ENCODE data around the gene BTRC.
"Not testable (repeated sequence)": the region's sequence is repeated elsewhere in the genome, so short reads cannot be mapped to it uniquely, and the experiment has no call there.

Gene BTRC

DNA sequence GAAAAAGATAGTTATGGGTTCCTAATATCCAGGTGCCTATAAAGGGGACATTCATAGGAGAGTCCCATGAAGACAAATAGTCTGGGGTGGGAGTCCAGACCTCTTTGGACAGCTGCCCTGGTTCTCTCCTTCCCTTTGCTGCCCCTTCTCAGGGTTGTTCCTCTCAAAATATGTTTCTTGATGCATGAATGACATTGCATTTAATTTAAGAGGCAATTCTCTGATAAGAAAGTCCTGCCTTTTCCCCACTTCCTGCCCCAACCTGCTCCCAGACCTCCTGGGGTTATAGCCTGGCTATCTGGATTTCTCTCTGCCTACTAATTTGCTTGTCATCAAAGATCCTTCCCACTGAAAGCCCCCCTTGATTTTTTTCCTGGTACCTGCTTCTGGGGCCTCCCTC, 12.5 kb upstream of the BTRC start:
- in situ Hi-C loops (cut with HindIII; ENCODE audit: low sequenced_read_pairs): no loop called here

DNA sequence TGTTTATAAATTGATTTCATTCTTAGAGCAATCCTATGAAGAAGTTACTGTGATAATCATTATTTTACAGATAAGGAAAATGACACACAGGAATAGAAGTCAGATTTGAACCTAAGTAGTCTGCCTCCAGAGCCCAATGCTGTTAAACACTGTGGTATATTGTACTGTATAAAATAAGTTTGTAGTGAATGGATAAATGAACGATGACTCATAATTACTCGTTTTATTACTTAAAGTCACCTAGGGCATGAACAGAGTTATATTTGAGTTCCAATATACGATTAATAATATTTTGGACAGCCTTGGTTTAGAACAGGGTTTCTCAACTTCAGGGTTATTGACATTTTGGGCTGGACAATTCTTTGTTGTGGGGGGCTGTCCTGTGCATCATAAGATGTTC, 7.8 kb upstream of the BTRC start:
- in situ Hi-C loops (cut with HindIII; ENCODE audit: low sequenced_read_pairs): no loop called here

DNA sequence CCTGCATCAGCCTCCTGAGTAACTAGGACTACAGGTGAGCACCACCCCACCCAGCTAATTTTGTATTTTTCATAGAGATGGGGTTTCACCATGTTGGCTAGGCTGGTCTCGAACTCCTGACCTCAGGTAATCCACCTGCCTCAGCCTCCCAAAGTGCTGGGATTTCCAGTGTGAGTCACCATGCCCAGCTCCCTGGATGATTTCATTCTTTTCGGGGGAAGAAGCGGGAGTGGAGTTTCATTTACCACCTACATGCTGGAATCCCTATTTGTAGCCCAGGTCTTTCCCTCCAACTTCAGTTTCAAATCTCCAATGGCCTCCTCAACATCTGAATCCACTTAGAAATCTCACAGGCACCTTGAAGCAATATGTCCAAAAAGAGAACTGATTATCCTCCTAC, 2.9 kb upstream of the BTRC start:
- in situ Hi-C loops (cut with HindIII; ENCODE audit: low sequenced_read_pairs): no loop called here

DNA sequence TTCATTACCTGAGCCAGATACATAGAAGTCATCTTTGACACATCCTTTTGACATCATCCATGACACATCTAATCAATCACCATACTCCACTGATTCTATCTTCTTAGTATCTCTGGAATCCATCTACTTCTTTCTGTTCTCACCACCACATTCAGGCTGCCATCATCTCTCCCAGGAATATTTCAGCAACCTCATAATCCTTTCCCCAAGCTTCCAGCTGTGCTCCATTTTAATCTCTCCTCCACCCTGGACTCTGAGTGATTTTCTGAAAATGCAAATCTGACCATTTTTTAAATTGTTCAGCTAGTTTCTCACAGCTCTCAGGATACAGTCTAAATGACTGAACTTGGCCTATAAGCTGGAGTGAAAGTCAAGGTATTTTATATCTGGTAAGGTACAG, 2.5 kb upstream of the BTRC start:
- in situ Hi-C loops (cut with HindIII; ENCODE audit: low sequenced_read_pairs): no loop called here

DNA sequence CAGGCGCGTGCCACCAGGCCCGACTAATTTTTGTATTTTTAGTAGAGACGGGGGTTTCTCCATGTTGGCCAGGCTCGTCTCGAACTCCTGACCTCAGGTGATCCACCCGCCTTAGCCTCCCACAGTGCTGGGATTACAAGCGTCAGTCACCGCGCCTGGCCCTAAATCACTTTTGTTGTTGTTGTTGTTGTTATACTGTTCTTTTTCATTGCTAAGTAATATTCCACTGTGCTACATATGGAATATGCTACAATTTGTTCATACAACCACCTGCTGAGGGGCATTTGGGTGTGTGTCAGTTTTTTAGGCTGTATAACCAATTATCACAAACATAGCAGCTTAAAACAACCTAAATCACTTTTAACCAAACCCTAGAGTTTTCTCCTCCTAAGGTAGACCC, 1.1 kb upstream of the BTRC start:
- in situ Hi-C loops (cut with HindIII; ENCODE audit: low sequenced_read_pairs): not testable (repeated sequence)

DNA sequence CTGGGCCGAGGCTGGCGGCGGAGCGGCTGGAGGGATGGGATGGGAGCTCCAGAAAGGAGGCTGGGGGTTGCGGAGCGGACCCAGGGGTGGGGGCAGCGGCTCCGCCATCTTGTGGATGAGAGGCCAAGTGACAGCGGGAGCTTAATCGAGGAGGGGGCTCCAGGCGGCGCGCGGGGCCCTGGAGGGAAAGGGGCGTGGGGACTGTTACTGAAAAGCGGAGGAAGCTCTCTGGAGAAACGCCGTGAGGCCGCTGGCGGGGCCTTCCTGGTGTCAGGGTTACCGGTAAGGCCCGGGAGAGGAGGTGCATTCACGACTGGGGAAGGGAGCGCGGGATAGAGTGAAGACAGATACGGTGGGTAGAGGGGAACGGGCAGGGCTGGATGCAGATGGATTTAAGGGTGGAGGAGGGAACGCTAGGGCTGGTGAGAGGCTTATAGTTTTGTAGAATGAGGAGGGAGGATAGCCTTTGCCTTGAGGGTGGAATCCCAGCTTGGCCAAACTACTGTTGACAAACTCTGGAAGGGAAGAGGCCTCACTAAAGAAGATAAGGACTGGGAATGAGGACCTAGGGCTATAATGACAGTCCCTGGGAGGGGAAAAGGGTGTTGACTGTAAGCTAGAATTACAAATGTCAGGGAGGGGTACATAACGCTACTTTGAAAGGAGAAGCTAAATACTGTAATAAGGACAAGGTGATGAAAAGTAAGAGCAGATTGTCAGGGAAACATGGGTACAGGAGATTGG, 535 bp downstream of the BTRC start:
- in situ Hi-C loops (cut with HindIII; ENCODE audit: low sequenced_read_pairs): no loop called here

DNA sequence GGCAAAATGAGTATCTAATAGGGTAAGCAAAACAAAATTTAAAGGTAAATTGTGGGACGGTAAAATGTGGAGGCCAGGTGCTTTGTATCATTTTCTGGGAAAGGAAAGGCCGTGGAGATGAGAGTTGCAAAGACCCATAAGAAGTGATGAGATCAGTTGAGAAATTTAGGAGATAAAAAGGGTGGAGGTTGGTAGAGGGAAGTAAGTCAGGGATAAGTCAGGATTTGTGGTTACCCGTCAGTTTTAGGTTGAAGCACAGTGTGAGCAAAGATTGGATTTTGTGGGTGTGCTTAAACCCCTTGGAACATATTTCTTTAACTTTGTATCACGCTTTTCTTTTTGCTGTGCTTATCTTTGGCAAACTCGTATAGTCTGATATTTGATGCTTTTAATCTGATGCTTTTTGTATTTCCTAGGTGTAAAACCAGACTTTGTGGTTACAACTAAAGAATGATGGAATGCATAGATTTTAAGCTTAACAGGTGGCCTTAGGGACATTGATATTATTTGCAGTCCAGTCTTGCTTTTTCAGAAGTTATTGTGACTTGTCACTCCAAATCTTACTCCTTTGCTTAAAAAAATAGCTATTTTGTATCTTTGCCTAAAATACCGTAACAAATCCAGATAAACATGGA, 1.2 kb downstream of the BTRC start:
- in situ Hi-C loops (cut with HindIII; ENCODE audit: low sequenced_read_pairs): no loop called here

DNA sequence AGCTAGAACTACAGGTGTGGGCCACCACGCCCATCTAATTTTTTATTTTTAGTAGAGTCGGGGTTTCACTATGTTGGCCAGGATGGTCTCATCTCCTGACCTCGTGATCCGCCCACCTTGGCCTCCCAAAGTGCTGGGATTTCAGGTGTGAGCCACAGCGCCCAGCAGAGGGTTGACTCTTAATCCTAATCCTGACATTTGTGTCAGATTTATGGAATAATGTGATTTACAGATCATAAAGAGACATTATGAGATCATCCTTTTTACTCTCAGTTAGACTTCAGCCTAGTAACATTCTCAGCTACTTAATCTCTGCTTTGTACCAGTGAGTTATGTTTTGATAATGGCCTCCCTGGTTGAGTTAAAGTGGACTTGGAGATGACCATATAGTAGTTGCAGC, 2.2 kb downstream of the BTRC start:
- in situ Hi-C loops (cut with HindIII; ENCODE audit: low sequenced_read_pairs): no loop called here

DNA sequence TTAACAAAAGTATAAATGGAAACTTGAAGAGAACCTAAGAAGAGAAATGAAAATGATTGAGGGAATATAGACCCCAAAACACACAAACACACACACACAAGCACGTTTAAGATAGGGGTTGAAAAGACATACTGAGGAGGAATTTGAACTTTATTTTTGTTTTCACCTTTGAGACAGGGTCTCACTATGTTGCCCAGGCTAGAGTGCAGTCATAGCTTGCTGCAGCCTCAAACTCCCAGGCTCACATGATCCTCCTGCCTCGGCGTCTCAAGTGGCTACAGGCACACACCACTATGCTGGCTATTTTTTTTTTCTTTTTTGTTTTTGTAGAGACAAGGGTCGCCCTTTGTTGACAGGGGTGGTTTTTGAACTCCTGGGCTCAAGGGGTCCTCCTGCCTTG, 4.0 kb downstream of the BTRC start:
- in situ Hi-C loops (cut with HindIII; ENCODE audit: low sequenced_read_pairs): no loop called here

DNA sequence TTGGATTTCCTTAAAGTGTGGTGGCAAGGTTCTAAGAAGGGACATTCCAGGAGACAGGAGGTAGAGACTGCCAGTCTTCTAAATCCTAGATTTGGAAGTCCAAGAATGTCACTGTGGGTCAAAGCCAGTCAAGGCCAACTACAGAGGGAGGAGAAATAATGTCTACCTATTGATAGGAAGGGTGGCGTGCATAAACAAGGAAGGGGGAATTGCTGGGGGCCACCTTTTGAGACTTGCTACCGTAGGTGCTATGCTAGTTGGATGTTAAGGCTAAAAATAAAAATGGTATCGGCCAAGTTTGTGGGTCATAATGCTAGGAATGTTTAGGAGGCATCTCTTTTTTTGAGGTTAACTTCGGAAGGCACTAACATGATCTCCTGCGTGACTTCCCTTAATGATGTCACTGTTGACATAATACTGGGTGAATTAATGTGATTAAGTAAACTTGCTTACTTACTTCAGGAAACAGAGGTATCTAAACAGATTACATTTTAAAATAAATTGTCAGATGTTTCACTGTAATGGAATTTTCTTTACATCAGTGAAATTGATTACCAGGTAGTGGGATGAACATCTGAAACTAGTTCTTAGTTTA, 4.8 kb downstream of the BTRC start:
- in situ Hi-C loops (cut with HindIII; ENCODE audit: low sequenced_read_pairs): no loop called here

DNA sequence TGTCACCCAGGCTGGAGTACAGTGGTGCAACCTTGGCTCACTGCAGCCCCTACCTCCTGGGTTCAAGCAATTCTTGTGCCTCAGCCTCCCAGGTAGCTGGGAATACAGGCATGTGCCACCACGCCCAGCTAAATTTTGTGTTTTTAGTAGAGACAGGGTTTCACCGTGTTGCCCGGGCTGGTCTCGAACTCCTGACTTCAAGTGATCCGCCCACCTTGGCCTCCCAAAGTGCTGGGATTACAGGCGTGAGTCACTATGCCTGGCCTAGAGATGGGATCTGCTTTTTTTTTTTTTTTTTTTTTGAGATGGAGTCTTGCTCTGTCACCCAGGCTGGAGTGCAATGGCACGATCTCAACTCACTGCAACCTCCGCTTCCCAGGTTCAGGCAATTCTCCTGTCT, 6.1 kb downstream of the BTRC start:
- in situ Hi-C loops (cut with HindIII; ENCODE audit: low sequenced_read_pairs): not testable (repeated sequence)

DNA sequence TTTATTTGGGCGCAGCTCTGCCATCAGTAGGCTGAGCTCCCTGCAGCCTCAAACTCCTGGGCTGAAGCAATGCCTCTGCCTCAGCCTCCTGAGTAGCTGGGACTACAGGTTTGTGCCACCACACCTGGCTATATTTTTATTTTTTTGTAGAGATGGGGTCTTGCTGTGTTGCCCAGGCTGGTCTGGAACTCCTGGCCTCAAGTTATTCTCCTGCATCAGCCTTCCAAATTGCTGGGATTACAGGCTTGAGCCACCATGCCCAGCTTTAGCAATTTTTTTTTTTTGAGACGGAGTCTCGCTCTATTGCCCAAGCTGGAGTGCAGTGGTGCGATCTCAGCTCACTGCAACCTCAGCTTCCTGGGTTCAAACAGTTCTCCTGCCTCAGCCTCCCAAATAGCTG, 6.9 kb downstream of the BTRC start:
- in situ Hi-C loops (cut with HindIII; ENCODE audit: low sequenced_read_pairs): not testable (repeated sequence)

DNA sequence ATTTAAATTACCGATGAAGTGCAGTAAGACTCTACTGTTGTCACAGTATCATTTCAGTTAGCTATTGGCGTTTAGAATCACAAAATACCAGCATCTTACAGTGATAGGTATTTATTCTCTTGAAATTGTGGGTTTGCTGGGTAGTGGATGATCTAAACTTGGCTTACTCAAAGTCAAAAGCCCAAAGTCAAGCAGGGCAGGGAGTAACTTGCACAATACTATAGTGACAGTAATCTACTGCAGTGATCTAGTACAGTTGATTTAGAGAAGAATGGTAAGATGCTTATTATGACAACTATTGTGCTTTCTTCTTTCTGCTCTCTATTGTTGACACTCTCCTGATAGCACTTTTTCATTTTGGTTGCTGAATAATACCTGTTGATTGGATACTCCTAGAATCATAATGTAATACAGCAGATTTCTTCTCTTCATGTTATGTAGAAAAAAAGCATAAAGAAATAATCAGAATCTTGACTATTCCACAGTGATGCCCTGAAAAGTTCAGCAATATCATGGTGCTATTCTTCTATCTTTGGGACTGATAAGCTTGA, 10.0 kb downstream of the BTRC start:
- in situ Hi-C loops (cut with HindIII; ENCODE audit: low sequenced_read_pairs): no loop called here

DNA sequence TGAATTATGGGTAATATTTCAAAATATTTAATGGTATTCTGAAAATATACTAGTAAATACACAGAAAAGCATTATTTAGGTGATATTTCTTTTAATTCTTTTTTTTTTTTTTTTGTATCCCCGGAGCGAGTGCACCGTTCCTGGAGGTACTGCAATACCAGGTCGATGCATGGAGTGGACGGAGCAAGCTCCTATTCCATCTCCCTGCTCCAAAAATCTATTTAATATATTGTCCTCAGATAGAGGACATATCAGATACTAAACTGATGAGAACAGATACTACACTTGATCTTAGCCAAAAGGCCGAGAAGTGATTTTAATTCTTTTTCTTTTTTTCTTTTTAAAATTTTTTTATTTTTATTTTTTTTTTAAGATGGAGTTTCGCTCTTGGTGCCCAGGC, 10.8 kb downstream of the BTRC start:
- in situ Hi-C loops (cut with HindIII; ENCODE audit: low sequenced_read_pairs): no loop called here

DNA sequence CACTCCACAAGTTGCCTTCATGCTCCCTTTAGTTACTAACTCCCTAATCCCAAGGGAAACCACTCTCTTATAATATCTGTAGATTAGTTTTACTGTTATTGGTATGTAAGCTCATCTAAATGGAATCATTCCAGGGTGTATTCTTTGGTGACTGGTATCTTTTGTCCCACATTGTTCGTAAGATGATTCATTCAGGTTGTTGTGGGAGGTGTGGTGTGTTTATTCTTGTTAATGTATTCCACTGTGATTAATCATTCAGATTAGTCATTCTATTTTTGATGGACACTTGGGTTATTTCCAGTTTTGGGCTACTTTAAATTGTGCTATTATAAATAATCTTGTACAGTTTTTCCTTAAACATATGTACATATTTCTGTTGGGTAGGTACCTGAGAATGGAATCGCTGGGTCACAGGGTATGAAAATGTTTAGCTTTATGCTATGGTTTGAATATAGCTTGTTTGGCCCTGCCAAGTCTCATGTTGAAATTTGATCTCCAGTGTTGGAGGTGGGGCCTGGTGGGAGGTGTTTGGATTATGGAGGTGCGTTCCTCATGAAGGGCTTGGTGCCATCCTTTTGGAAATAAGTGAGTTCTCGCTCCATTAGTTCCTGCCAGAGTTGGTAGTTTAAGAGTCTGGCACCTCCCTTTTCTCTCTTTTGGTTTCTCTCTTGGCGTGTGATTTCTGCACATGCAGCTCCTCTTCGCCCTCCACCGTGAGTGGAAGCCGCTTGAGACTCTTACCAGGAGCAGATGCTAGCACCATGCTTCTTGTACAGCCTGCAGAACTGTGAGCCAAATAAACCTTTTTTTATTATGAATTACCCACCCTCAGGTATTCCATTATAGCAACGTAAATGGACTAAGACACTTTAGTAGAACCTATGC, 13.8 kb downstream of the BTRC start:
- in situ Hi-C loops (cut with HindIII; ENCODE audit: low sequenced_read_pairs): no loop called here

DNA sequence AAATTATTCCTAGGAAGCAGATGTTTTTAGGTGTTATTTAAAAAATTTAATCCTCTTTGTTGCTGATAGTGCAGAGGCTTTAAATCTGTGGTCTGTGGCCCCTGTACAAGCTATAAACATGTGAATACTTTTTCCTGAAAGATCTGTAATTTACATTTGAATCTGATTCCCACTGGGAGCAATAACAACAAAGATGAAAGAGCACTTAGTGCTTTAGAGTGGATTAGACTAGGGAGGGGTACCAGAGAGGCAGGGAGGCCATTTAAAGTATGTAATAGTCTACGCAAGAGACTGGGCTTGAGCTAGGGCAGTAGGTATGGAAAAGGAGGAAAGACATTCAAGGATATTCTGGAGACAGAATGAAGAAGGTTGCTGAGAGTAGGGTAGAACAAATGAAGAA, 19.1 kb downstream of the BTRC start:
- in situ Hi-C loops (cut with HindIII; ENCODE audit: low sequenced_read_pairs): no loop called here

DNA sequence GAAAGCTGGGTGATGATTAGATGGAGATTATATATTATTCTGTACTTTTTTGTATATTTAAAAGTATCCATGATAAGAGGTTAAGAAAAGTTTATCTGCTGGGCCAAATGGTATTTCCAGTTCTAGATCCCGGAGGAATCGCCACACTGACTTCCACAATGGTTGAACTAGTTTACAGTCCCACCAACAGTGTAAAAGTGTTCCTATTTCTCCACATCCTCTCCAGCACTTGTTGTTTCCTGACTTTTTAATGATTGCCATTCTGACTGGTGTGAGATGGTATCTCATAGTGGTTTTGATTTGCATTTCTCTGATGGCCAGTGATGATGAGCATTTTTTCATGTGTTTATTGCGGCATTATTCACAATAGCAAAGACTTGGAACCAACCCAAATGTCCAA, 20.0 kb downstream of the BTRC start:
- in situ Hi-C loops (cut with HindIII; ENCODE audit: low sequenced_read_pairs): not testable (repeated sequence)

DNA sequence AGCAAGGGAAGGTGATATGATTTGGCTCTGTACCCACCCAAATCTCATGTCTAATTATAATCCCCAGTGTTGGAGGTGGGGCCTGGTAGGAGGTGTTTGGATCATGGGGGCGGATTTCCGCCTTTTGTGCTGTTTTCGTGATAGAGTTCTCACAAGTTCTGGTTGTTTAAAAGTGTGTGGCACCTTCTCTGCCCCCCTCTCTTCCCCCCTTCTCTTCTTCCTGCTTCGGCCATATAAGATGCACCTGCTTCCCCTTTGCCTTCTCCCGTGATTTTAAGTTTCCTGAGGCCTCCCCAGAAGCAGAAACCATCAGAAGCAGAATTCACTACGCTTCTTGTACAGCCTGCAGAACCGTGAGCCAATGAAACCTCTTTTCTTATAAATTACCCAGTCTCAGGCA, 21.1 kb downstream of the BTRC start:
- in situ Hi-C loops (cut with HindIII; ENCODE audit: low sequenced_read_pairs): no loop called here

DNA sequence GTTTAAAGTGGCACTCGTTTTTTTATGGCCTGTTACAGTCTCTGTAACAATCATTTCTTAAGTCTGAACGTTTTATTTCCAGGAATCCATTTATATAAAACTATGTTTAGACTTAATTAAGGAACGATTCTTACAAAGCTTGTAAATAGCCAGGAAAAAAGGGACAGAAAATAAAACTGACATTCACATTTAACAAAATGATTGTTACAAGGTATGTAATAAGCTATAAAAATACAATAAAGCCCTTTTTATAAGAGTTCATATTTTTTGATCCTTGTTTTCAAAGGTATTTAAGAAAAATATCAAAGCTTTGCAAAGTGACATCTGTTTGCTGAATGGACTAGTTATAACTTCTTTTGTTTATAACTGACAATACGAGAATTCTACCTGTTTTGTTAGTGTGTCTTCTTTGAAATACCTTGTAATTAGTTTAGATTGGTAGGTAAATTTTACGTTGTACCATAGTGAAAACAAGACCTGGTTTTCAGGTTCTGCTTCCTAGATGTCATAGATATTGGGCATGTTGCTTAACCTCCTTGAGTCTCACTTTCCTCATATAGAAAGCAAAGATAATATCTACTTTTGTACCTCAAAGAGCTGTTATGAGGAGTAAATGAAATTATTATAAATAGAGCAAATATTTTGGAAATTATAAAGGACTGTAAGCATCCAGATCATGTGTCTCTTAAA, 25.8 kb downstream of the BTRC start:
- in situ Hi-C loops (cut with HindIII; ENCODE audit: low sequenced_read_pairs): no loop called here

DNA sequence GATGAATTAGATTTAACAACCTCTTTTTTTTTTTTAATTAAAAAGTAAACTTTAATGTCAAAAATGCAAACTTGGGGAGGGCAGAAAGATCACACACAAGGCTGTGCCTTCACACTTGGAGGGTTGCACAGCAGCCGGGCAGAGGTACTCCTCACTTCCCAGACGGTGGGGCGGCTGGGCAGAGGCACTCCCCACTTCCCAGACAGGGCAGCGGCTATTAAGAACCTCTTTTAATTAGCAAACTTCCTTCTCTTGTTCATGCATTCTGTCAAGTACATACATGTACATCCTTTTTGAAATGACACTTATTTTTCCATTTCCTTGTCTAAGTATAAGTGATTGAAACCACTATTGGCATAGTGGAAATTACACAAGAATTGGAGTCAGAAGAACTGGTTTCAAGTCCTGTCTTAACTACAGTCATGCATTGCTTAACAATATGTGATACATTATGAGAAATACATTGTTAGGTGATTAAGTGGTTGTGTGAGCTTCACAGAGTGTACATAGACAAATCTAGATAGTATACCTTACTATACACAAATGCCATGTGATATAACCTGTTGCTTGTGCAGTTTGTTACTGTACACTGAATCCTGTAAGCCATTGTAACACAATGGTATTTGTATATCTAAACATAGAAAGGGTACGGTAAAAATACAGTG, 26.5 kb downstream of the BTRC start:
- in situ Hi-C loops (cut with HindIII; ENCODE audit: low sequenced_read_pairs): no loop called here

Measured in DLD1 (cell line).